ENCODE measurements around the gene PPP1CA.

The PPP1CA gene

DNA sequence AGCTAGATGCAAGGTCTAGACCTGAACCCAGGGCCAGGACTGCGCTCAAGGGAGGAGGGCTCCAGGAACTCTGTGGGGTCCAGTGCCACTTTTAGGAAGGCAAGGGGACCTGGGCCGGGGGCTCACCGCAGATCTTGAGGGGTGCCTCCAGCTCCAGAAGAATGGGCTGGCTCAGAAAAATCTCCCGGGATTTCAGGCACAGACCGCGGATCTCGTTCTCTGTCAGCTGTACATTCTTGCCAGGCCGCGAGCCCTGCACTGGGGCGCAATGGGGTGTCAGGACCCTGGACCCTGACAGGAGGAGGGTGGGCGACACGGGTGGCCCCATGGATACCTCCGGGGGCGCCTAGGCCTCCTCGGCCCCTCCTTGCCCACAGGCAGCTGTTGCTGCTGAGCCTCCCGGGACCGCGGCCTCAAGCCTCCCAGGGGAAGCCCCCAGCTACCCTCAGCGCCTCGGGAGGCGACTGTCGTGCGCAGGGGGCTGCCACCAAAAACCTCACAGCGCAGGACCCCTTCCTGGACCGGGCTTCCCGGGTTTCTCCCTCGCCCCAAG lies 640 bp downstream of the PPP1CA start:
- no peak for DNase-seq

DNA sequence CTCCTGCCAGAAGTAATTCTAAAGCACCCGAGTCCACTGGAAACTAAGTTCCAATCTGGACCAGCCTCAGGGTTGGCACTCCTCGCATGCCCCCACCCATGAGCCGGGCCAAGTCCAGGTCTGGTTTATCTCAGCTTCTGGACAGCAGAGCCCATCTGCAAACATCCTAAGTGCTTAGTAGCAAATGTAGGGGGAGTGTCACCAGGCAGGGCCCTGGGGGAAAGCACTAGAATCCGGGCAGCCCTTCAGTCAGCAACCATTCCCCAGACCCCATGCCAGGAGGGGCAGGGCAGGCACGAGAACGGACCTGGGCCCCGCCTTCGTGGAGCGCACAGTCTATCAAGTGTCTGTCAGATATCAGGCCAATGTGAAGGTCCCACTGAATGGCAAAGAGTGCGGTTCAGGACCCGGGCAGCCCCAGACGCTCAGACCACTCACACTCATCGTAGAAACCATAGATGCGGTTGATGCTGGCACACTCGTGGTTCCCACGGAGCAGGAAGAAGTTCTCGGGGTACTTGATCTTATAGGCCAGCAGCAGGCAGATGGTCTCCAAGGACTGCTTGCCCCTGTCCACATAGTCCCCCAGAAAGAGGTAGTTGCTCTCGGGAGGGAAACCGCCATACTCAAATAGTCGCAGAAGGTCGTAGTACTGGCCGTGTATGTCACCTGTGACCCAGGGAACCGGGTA lies 1.3 kb downstream of the PPP1CA start:
- no peak for DNase-seq

DNA sequence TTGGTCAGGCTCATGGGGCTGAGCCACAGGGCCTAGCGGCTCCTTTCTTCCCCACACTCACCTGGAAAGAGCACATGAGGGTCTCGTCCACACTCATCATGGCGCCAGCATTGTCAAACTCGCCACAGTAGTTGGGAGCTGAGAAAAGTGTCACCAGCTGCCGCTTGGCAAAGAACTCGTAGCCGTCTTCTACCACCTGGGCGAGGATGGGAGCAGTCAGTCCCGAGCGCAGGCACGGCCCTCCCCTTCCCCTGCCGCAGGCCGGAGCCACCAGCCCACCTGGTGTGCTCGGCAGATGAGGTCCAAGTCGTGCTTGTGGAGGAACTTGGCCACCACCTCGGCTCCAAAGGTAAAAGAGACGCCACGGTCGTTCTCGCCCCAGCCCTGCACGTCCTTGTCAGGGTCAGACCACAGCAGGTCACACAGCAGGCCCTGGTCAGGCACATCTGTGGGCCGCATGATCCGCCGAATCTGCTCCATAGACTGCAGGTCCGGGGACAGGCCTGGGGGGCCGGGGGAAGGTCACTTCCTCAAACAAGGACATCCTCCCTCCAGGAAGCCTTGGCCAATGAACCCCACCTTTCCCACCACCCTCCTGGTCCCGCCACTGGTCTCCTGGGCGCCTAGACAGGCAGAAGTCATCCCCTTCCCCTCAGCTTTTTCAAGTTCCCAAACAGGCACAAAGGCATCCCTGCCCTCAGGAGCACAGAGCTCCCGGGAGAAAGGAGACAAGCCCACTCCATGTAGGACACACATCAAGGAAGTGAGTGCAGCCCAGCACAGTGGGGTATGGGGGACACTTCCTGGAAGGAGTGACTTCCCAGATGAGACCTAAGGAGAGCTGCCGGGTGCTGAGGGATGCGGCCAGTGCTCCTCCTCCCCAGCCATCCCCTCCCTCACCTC lies 2.7 kb downstream of the PPP1CA start:
- DNase-seq: no peak

DNA sequence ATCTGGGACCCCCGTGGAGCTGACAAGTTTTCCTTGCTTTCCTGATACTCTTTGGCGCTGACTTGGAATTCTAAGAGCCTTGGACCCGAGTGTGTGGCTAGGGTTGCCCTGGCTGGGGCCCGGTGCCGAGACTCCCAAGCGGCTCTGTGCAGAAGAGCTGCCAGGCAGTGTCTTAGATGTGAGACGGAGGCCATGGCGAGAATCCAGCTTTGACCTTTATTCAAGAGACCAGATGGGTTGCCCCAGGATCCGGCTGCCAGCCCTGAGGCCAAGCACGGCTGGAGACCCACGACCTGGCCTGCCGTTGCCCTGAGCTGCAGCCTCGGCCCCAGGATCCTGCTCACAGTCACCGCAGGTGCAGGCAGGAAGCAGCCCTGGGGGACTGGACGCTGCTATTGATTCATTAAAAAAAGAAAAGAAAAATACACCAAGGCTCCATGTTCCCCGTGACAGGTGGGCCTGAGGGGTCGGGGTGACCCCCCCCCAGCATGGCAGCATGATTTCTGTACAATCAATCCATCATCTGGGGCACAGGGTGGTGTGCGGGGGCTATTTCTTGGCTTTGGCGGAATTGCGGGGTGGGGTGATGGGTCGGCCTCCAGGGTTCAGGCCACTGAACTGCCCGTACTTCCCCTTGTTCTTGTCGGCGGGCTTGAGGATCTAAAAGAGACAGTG lies 3.5 kb downstream of the PPP1CA start:
- no peak for DNase-seq

DNA sequence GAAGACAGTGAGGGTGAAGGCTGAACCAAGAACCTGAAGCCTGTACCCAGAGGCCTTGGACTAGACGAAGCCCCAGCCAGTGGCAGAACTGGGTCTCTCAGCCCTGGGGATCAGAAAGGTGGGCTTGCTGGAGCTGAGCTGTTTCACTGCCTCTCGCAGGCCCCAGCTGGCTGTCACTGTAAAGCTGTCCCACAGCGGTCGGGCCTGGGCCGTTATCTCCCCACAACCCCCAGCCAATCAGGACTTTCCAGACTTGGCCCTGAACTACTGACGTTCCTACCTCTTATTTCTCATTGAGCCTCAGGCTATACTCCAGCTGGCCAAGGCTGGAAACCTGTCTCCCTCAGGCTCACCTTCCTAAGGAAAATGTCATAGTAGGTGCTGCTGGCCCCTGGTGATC lies 4.1 kb downstream of the PPP1CA start:
- no peak for DNase-seq

DNA sequence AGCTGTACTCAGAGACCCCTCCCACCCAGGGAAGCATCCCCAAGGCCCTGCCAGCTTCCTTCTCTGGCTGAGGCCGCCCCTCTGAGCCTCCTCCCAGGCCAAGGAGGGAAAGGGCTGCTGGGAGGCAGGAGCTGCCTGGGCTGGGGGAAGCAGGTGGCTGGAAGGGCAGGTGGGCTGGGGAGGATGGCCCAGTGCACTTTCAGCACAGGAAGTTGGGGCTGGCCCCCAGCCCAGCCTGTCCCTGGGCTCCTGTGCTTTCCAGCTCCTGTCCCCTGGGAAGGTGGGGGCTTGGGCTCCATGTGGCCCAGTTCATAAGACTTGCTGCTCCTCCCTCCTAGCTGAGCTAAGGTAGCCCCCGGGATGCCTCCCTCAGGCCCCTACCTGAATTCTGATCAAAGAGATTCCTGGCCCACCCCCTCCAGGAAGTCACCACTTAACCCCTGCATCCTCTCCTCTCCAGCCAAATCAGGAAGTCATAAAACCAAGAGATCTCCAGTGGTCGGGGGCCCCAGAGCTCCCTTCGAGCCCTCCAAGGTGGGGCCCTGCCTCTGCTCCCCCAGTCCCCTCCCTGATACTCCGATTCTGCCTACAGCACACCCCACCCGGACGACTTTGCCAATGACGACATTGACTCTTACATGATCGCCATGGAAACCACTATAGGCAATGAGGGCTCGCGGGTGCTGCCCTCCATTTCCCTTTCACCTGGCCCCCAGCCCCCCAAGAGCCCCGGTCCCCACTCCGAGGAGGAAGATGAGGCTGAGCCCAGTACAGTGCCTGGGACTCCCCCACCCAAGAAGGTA lies 4.9 kb downstream of the PPP1CA start:
- no peak for DNase-seq

DNA sequence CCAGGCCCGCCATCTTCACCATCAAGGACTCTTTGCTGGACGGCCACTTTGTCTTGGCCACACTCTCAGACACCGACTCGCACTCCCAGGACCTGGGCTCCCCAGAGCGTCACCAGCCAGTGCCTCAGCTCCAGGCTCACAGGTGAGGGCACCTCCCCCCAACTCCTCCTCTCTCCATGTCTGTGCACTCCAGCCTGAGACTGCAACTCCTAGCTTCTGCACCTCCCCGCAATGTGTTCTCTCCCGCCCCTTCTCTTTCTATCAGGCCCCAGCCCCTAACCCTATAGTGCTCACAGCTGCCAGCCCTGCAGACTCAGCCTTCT lies 5.4 kb downstream of the PPP1CA start:
- DNase-seq: no peak

DNA sequence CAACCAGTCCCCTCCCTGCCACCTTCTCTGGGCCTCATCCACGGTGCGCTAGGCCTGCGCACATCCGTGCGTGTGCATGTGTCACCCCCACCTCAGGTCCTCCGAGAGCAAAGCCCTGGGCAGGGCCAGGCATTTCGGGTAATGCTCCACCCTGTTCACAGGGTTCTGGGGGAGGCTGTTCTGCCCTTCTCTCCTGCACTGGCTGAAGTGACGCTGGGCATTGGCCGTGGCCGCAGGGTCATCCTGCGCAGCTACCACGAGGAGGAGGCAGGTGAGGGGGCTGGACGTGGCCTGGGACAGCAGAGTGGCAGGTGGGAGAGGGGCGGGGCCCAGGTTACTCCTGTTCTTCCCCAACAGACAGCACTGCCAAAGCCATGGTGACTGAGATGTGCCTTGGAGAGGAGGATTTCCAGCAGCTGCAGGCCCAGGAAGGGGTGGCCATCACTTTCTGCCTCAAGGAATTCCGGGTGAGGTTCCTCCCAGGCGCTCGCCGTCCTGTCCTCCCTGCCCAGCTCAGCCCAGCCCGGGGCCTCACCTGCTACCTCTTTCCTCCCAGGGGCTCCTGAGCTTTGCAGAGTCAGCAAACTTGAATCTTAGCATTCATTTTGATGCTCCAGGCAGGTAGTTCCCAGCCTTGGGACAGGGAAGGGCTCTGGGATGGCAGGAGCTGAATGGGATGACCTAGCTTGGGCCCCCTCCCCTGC lies 6.0 kb downstream of the PPP1CA start:
- no peak for DNase-seq

DNA sequence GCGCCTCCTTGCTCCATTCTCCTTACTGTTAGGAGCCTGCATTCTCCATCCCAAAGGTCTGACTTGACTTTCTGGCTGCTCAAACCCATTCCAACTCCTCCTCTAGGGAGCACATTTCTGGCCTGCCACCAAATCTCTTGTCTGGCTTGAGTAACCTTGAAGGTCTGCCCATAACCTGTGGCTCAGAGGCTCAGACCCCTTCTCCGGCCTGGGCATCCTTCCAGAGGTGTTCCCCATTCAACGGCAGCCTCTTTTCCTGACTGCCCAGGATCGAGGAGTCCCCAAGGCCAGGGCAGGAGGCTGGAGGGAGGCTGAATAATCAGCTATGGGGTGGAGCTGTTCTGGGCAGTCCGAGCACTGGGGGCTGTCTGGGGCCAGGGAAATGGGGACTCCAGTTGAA lies 7.7 kb downstream of the PPP1CA start:
- no peak for DNase-seq

DNA sequence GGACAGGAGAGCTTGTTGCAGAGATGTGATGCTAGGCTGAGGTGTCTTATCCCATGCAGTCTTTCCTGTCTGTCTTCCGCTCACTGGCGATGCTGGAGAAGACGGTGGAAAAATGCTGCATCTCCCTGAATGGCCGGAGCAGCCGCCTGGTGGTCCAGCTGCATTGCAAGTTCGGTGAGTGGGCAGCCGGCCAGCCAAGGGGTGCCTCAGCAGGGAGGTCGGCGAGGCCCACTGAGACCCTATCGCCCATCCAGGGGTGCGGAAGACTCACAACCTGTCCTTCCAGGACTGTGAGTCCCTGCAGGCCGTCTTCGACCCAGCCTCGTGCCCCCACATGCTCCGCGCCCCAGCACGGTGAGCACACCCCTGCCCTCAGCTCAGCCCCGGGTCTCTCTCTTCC lies 8.2 kb downstream of the PPP1CA start:
- no peak for DNase-seq

DNA sequence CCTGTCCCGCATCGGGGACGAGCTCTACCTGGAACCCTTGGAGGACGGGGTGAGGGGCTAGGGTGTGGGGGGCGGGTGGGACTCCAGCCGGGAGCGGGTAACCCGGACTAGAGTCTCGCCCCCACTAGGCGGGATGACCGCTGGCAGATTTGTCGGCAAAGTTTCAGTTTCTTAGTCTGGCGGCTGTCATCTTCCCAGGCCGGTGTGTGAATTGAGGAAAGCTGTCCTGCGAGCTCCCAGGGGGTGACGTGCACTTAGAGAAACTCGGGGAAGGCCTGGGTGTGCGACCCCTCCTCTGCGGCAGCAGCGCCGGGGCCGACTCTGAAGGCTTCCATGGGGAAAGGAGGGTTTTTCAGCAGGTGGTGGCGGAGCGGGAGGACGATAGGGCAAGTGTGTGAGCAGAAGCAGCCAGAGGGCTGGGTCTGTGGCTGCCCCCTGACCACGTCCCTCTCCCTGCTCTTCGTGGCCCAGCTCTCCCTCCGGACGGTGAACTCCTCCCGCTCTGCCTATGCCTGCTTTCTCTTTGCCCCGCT lies 9.4 kb downstream of the PPP1CA start:
- peak; percentile 51 for DNase-seq

DNA sequence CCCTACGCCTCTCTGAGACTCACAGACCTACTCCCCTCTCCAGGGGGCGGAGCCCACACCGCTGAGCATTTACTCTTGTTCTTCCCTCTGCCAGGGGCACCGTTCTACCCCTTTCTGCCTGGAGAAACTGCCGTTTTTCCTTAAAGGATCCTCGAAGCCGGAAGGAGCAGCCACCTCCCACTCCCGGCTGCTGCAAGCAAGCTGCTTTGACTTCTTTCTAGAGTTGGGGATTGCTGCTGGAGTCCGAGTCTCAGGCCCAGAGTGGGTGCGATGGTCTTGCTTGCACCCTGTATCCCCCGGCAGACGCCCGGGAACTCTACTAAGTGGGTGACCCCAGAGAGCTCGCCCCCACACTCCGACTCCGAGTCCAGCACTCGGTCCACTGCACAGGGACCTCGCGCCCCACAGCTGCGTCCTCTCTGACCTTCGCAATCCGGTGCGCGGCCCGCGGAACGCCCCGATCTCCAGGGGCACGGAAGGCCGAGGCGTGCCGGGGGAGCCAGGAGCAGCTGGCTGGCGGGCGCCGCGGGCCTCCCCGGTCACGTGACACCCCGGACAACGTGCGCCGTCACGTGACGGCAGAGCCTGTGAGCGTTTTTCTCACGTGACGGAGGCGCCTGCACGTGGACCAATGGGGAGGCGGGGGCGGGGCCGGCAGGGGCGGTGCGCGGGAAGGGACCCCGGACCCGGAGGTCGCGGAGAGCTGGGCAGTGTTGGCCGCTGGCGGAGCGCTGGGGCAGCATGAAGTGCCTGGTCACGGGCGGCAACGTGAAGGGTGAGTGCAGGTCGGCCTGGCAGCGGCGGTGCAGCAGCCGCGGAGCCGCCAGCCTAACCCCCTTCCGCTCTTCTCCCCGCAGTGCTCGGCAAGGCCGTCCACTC lies 10.1 kb downstream of the PPP1CA start, which contains the start of gene RAD9A:
RAD9A (plus strand) TSS at position 683 of the 879 bp plus-strand sequence; CDS start at position 742, 59 bp downstream.
- peak; percentile 98 for DNase-seq

DNA sequence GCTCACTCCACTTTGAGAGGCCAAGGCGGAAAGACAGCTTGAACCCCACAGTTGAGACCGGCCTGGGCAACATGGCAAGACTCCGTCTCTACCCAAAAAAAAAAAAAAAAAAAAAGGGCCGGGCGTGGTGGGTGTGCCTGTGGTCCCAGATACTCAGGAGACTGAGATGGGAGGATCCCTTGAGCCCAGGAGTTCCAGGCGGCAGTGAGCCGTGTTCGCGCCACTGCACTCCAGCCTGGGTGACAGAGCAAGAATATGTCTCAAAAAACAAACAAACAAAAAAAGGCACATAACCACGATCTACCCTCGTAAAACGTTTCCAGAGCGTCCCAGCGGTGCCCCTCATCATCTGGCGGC lies 10.7 kb downstream of the PPP1CA start:
- DNase-seq: no peak

DNA sequence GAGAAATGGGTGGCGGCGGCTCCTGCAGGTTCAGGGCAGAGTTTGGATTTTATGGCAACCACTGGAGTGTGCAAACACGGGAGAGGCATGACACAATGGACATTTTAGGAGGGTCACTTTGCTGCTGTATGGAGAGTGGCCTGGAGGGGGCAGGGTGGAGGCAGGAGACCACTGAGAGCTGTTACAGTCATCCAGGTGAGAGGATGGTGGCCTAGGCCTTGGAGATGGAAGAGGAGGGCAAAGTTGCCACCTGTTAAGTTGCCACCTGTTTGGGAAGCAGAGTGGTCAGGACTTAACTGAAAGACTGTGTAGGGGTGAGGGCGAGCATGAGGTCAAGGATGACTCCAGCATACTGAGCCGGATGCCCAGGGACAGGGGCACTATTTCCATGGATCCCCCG lies 12.2 kb downstream of the PPP1CA start:
- DNase-seq: peak; percentile 62

DNA sequence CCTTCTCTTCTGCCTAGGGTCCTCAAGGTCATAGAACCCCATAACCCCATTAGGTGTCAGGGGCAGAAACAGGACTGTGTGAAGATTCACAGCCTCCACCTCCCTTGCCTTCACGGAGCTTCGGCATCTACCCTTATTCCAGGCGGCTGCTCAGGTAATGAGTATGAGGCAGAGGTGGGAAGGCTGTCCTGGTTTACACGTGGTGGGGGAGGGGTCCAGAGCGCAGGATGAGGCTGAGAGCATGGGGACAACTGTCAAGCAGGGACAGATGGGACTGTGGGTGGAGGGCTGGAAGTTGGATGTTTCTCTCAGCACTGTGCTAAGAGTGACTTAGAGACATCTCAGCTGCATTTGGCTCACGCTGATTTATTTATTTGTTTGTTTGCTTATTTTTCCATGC lies 14.1 kb downstream of the PPP1CA start:
- DNase-seq: no peak

DNA sequence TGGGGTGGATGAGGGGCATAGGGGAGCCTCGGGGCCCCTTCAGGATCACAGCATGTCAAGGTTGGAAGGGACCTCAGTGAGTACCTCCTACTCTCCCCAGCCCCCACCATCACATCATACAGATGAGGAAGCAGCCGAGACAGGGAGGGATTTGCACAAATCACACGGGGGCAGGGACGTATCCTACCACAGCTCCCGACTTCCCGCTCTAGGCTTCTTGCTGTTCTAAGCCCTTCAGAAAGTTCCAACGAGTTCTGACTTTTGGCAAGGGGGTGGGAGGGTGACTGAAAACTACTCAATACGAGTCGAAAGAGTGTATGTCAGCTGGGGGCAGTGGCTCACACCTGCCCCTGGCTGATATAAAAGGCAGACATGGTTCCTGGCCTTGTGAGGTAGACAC lies 14.6 kb downstream of the PPP1CA start:
- DNase-seq: no peak

DNA sequence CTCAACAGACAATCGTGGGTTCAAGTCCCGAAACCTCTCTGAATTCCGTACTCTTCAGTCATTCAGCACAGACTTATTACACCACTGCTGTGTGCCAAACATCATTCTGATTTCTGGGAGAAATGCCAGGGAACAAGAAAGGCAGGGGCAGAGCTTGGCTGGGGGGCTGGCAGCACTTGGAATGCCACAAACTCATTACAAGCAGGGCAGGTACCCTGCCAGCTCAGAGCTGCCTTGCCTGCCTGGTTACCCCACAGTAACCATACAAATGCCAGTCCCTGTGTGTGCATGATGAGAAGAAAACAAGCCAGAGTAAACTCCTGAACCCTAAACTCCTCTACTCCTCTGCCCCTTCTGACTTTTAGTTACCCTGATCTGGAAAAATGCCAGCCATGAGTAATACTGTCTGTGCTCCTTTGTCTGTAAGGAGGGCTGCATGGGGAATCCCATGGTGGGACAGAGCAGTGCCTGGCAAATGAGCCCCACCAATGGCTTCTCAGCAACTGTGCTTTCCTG lies 16.7 kb downstream of the PPP1CA start:
- no peak for DNase-seq

DNA sequence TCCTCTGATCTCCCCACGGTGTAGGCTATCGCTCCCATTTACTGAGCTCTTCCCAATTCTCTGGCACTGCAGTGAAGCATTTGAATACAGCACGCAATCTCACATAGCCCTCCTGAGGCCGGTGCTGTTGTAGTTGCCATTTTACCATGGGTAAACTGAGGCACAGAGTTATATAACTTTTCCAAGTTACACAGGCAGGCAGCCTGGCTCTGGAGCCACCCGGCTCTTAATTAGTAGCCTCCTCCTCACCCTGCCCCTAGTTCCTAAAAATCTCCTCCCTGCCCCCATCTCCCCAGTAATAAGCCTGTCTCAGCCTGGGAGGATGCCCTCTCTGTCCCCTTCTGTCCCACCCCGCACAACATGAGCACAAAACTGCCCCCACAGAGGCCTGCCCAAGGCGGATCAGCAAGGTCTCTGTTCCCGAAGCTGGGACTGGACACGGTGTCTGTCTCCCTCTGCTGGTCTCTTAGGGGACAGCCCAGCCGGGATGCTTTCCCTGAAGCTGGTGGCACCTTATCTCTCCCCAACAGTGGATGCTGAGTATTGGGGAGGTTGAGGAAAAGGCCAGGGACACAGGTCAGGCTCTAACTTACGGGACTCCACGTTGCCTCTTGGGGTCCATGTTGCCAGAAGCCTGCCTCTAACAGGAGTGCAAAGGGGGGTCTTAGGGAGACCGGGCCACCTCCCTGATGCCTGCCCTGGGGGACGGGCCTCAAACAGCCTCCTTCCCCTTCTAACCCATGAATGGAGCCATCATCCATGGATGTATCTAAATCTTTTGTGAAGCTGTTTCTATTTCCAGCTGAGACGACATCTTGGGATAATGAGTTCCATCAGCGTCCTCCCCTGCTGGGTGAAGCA lies 19.2 kb downstream of the PPP1CA start:
- DNase-seq: peak; percentile 80

DNA sequence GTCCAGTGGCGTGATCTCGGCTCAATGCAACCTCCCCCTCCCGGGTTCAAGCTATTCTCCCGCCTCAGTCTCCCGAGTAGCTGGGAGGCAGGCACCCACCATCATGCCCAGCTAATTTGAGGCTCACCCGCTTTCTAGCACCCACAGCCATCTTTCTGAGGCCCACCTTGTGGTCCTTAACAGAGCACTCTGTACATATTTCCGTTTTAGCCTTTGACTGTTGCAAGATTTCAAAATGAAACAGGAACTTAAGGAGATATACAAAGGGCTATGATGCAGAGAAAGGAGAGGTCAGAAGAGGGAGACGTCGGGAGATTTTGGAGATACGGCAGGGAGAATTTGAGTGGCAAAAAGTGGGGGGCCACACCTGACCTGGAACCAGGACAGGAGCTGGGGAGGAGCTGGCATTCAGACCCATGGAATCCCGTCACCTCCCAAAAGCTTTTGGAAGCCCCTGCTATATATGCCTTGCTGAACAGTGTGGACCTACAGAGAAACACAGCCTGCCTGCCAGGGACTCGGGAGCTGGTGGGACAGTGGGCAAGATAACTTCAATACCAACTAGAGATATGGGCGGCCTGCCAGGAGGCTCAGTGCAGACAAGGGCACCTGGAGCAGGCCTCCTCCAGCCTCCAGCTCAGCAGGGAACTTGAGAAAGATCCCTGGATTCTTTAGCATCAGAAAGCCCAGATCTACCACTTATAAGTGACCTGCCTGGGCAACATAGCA lies 20.2 kb downstream of the PPP1CA start:
- no peak for DNase-seq
